Stimulated activated CD4-positive, alpha-beta T cell treated with anti-CD3 and anti-CD28 coated beads, Interleukin-4, amount 100 ng/mL, for 48 hours (primary cell): ENCODE results near the gene STRN3.

ENCODE experiments used
- DNase-seq, 2 donors: peaks; one replicate each; pipeline ENCODE4 v3.0.0-alpha.2; 2020; ENCODE audit warnings: low read depth in 2 of 2

STRN3 gene

DNA sequence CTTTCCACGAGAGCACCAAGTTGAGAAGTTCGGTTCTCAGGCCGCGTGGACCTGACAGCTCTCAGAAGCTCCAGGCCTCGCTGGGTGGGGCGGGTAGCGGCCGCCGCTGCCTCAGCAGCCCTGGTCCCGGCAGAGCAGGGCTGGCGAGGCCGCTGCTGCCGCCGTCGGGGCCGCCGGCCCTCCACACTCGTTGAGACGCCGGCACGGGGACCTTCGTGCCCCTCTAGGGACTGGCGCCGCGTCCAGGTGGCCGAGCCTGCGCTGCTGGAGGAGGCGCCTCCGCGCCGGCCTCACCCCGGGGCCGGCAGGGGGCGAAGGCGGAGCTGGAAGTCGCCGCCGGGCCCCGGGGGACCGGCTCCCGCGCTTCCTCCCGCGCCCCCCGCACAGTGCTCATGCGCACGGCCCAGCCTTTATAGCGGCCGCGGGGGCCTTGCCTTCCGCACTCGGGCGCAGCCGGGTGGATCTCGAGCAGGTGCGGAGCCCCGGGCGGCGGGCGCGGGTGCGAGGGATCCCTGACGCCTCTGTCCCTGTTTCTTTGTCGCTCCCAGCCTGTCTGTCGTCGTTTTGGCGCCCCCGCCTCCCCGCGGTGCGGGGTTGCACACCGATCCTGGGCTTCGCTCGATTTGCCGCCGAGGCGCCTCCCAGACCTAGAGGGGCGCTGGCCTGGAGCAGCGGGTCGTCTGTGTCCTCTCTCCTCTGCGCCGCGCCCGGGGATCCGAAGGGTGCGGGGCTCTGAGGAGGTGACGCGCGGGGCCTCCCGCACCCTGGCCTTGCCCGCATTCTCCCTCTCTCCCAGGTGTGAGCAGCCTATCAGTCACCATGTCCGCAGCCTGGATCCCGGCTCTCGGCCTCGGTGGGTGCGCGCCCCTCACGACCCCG lies 151.8 kb downstream of the STRN3 start, which contains the start of gene COCH:
COCH (plus strand) TSS at position 440 of the 879 bp plus-strand sequence; CDS start at position 820, 380 bp downstream.
- DNase-seq, result peak; percentile 7 to 19

DNA sequence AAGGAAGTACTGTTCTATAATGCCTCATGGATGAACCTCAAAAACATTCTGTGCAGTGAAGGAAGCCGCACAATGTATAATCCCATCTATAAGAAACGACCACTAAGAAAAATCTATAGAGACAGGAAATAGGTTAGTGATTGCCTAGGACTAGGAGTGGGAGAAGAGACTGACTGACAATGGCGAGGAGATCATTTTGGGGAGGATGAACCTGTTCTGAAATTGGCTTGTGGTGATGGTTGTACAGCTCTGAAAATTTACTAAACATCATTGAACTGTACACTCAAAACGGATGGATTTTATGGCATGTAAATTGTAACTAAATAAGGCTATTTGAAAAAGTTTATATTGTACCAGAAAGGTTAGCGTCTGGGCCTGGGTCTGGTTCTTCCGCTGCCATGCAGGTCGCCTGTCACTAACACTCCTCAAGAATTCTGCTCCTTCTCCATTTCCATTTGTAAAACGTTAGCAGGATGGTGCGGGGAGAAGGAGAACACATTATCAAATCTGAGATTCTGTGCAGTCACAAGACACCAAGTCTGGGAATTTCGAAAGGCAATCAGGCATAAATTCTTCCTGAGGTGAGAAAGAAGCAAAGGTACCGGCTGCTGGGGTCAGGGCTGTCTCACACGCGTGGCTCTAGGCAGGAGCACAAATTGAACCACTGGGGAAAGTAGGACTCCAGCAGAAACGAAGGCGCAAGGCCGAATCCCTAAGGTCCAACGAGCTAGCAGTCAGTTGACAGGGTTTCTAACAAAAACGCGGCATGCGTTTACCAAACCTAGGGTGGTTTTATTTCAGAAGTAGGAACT lies 152.7 kb downstream of the STRN3 start:
- DNase-seq, result no peak

DNA sequence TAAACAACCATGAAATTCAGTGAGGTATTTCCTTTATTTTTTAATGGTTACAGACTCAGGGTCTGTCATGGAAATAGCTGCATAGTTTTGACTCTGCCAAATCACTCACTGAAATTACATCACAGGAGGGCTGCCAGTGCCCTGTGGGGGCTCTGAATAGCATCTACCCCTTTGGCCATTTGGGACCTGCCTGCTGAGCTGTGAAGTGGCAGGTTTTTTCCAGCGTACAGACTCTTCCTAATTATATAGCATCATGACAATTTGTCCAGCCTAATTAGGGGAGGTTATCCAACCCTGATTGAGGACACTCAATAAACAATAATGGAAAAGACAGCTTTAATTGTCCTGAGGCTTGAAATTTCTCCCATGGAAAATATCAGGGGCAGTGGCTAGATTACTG lies 153.6 kb downstream of the STRN3 start:
- DNase-seq, result no peak

DNA sequence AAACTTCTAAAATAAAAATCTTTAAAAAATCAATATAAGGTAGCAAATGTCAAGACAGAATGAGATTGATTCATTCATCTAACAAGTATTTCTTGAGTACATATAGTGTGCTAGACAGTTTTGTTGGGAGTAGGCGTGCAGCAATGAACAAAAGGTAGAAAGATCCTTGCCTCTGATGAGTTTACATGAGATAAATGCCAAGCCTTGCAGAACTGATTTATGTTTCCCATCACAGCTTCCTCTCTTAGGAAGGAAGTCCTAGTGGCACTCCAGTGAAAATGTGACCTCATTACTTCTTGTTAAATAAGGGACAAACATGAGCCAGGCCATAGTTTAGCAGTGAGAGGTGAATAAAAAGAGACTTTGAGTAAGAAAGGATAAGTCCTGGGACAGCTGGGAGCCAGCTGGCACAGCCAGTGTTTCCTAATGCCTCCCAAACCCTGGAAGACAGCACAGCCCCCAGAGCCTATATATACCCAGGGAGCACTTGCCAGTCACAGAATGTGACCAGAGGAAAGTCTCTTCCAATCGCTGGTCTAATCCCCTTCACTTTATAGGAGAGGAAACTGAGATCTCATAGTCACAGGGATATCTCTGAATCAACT lies 156.5 kb downstream of the STRN3 start:
- no peak for DNase-seq

DNA sequence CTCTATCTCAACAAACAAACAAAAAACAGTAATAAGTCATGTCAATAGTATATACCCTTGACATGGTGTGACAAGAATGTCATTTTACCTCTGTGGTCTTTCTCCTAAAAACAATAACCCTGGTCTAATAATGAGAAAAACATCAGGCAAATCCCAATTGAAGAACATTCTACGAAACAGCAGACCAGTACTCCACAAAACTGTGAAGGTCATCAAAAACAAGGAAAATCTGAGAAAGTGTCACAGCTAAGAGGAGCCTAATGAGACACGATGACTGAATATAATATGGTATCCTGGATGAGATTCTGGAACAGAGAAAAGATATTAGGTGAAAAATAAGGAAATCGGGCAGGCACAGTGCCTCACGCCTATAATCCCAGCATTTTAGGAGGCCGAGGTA lies 157.4 kb downstream of the STRN3 start:
- no peak for DNase-seq

DNA sequence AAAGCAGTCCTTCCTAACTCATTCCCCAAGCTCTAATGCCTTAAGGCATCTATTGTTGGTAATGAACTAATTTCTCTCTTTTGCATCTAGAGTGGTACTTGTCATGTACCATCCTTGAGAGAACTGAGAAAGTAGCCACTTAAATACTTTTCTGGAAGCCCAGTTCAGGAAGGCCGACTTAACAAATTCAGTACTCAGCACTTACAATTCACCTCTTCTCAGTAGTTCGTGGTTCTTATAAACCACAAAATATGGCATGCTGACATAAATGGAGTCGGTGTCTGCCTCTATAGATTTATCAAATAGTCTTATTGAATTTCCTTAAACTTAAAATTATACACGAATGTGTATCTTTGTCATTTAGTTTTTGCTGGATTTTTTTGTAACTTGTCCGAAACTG lies 161.2 kb downstream of the STRN3 start:
- DNase-seq, result no peak

DNA sequence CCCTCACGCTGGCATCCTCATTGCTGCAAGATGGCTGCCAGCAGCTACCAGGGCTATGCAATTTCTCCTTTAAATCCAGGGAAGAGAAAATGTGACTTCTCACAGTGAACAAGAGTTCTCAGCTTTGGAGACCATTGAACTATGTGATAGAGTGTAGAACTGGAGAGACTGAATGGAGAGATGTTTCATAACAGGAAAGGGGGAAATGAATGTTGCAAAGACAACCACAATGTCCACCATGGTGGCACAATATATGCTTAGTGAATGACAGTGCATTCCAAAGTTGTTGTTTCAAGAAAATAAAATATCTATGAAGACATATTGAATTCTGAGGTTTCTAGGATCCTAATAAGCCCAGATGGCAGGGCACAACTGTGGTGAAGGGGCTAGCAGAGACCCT lies 165.0 kb downstream of the STRN3 start:
- no peak for DNase-seq

DNA sequence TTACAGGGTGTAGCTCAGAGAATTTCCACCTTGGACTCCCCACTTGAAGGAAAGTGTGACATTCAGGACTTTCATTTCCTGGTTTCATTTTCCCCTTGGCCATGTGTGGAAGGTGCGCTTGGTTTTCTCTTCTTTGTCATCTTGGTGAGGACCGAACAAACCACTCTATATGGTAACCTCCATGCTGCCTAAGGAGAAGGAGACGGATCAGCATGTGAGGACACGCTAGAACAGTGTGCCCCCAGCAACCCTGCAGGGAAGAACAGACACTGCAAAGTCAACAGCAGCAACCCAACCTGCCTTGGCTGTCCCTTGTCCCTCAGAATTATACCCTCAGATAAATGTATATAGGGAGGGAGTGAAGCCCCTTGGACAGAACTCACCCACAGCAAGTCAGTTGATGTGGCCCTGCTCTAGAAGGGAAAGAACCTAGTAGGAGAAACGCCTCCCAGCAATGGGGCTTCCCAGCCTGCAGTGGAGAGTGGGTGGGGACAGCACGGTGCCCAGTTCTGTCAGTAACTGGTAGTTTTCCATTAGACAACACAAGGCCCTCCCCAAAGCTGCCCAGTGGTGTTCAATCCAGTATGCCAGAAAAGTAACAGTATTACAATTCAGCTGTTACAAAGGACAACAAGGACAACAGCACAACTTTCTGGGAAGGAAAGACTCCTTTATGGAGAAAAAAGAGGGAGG lies 170.7 kb downstream of the STRN3 start:
- peak; percentile 3 to 28 for DNase-seq

DNA sequence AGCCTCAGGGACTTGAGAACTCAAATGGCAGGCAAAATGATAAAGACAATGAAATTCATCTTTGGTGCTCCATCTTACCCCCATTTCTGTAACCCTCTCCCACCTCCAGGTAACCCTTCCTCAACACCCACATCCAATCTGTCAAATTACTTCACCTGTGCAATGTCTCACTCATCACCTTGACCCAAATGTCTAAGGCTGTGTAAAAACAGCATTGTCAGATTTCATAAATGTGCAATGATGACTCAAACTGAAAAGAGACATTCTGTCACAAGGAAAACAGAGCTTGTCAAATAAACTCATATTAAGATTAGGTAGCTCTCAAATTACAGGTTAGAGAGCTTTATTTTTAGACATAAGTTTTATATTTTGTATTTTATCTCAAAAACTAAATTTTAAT lies 171.7 kb downstream of the STRN3 start:
- no peak for DNase-seq

DNA sequence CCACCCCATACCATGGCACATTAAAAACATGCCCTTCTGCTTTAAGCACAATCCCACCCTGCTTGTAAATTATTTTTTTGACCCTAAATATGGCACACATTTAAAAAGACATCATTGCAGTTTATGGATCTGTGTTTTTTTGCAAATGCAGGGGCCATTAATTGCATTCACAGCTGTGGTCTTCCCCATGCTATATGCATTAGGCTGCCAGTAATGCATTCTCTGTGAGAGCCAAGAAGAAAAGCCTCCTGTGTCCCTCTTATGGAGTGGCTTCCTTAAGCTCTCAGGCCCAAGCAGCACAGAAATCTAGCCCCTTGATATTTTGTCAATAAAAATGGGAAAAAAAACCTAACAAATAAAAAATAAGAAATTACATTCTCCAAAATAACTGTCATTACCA lies 172.2 kb downstream of the STRN3 start:
- no peak for DNase-seq

DNA sequence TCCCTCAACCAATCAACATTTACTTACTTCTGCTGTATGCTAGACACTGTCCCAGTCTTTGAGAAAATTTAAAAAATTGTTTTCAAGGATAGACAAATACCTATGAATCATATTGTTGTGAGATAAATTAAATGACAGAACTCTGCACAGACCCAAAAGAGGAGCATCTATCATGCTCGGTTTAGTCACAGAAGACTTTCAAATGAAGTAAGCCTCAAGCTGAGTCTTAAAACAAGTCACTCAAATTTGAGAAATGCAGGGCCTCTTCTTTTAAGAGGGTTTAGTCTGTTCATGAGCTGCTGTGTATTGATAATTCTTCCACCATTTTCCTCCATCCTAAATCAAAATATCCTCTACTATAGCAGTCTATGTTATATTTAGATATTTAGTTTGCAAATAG lies 176.2 kb downstream of the STRN3 start:
- DNase-seq, result no peak

DNA sequence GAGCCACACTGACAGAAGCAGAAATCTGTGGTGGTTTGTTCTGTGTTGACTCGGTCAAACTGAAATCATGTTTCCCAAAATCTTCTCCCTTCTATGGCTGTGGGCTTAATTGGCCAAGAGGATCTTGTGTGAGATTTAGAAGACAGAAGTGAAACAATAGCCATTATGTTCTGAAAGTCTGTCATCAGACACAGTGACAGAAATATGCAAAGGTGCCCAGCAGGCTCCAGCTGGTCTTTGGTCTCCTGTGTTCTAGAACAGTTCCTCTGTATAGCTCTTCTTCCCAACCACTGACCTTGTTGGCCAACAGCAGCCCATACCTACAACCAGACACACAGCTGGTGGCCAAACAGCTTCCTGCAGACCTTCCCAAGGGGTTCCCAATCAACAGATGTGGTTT lies 176.8 kb downstream of the STRN3 start:
- DNase-seq, result no peak

DNA sequence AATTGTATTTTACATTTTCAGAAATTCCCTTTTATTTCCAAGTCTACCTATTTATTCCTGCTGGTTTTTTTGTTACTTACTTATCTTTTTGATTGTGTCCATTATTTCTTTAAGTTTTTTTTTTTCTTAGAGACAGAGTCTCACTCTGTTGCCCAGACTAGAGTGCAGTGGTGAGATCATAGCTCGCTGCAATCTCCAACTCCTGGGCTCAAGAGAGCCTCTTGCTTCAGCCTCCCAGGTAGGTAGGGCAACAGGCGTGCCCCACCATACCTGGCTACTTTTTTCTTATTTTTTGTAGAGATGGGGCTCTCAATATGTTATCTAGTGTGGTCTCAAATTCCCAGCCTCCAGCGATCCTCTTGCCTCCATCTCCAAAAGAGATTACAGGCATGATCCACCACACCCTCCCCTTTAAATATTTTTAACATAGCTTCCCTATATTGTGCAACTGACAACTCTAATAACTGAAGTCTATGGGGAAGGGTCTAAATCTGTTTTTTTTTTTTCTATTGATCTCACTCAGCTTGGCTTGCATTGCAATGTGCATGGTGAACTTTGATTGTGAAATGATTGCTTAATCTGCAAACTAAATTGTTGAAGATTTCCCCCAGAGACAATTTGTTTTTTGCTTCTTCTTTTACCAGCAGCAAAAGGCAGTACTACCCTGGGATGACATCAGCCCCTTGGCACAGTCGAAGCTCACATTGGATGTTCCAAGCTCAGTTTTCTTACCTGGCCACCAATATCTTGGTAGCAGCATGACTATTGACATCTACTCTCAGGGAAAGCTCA lies 177.5 kb downstream of the STRN3 start:
- no peak for DNase-seq
